BLaER1 treated with 17β-estradiol and CSF1 and Interleukin-3, amounts not matched to agents 10 nM and 100 nM (cell line): Measurements from ENCODE around the gene RASSF5.
A peak's percentile ranks its signal among the peaks of the same experiment; 100 is the strongest.

Source experiments
- H3K27ac ChIP-seq, 11 experiments: shearing (Covaris generic); formaldehyde crosslinking; 2 replicates each; pipeline ENCODE4 v1.8.1; 2022
- H3K27me3 ChIP-seq, 11 experiments: shearing (Covaris generic); formaldehyde crosslinking; 2 replicates each; pipeline ENCODE4 v1.8.1; 2022
- H3K36me3 ChIP-seq, 11 experiments: shearing (Covaris generic); formaldehyde crosslinking; 2 replicates each; pipeline ENCODE4 v1.8.1; 2022
- H3K4me1 ChIP-seq, 10 experiments: shearing (Covaris generic); formaldehyde crosslinking; 2 replicates each; pipeline ENCODE4 v1.8.1; 2022
- H3K4me2 ChIP-seq, 11 experiments: shearing (Covaris generic); formaldehyde crosslinking; 2 replicates each; pipeline ENCODE4 v1.8.1; 2022
- H3K4me3 ChIP-seq, 10 experiments: shearing (Covaris generic); formaldehyde crosslinking; 2 replicates each; pipeline ENCODE4 v1.8.1; 2022
- H3K9ac ChIP-seq, 11 experiments: shearing (Covaris generic); formaldehyde crosslinking; 2 replicates each; pipeline ENCODE4 v1.8.1; 2022
- H3K9me3 ChIP-seq, 11 experiments: shearing (Covaris generic); formaldehyde crosslinking; replicated peaks in 1 of 11; 2 replicates each; pipeline ENCODE4 v1.8.1; 2022
- H4K20me1 ChIP-seq, 11 experiments: shearing (Covaris generic); formaldehyde crosslinking; 2 replicates each; pipeline ENCODE4 v1.8.1; 2022
- Cebpa-rat ChIP-seq, 11 experiments: shearing (Covaris generic); IDR thresholded peaks; 2 replicates each; pipeline ENCODE4 v1.8.1; 2022

Gene RASSF5

GRCh38 chr1:206581571-206581981, 74.2 kb downstream of the RASSF5 start:
- Histone ChIP-seq H3K36me3 (peaks cover 41 to 75% (median 53%) of the 10 kb centered on the region in 11 experiments), H3K9ac (peak overlapping the region in 10 of 11 experiments; percentile 23 to 84 (median 74); a peak in 18 of 22 replicates), H3K4me2 (peak overlapping the region; percentile 87 to 99 (median 96)), H3K4me1 (peaks cover 69 to 74% (median 70%) of the 10 kb centered on the region in 10 experiments), H4K20me1 (peaks cover 17 to 50% (median 43%) of the 10 kb centered on the region in 11 experiments; a peak in 18 of 22 replicates), H3K9me3 (no peaks in the 10 kb centered on the region), H3K27ac (peak overlapping the region; percentile 88 to 97 (median 95); a peak in 21 of 22 replicates), H3K4me3 (peak overlapping the region in 5 of 10 experiments; percentile 7 to 40 (median 19); a peak in 3 of 20 replicates), H3K27me3 (no peaks in the 10 kb centered on the region)
- no peak for TF ChIP-seq Cebpa-rat (IDR thresholded peaks at IDR 0.05)

DNA sequence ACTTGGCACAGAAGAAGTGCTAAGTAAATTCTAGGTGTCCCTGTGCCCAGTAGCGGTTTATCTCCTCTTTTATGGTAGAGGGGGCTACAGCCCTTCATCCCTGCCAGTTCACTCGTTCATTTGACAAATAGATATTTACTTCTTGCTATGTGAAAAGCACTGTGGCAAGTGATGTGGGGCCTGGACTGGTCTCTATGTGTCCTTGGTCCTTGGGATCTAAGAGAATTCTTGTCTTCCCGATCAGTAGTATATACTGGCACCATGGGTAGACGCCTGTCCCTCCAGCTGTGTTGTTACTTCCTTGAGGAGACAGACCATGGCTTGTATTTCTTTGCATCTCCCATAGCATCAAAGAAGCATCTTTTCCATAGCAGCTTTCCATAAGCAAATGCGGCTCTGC, 75.2 kb downstream of the RASSF5 start:
- TF ChIP-seq Cebpa-rat (IDR thresholded peaks at IDR 0.05) = no peak
- H3K27me3 ChIP-seq = no peaks in the 10 kb centered on the region
- H3K9ac ChIP-seq = peak overlapping the region in 6 of 11 experiments; percentile 49 to 84 (median 76); a peak in 9 of 22 replicates
- H3K9me3 ChIP-seq = no peaks in the 10 kb centered on the region
- peak overlapping the region in 8 of 11 experiments; percentile 56 to 96 (median 95); a peak in 16 of 22 replicates for H3K27ac ChIP-seq
- H3K4me3 ChIP-seq = no peak overlapping the region
- H3K4me2 ChIP-seq = peak overlapping the region; percentile 87 to 99 (median 96)
- H4K20me1 ChIP-seq = peaks cover 17 to 59% (median 50%) of the 10 kb centered on the region in 11 experiments; a peak in 18 of 22 replicates
- peaks cover 59 to 65% (median 60%) of the 10 kb centered on the region in 10 experiments for H3K4me1 ChIP-seq
- peaks cover 50 to 75% (median 57%) of the 10 kb centered on the region in 11 experiments for H3K36me3 ChIP-seq

DNA sequence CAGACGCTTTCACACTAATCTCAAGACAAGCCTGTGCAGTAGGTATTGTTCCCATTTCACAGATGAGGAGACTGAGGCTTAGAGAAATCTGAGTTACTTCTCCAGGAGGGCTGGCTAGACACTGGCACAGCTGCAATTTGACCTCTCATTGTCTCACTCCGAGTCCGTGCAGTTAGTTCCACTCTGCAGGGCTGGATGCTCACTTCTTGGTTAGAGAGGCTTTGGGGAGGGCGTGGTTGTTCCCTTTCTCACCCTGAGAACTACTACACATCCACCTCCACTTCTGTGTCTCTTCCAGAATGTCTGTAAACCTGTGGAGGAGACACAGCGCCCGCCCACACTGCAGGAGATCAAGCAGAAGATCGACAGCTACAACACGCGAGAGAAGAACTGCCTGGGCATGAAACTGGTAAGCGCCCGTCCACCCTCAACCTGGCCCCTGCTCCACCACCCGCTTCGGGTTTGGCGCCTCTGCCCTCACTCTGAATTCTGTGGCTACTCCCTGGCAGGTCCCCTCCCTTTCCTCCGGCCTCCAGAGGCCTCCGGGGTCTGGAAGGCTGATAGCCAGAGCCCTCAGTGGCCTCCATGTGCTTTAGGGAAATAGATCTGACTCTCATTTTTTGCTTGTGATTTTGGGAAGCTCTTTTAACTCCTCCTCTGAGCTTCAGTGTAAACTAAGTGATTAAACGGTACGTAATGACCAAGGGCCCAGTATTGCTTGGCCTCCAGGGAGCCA, 75.8 kb downstream of the RASSF5 start:
- H3K27ac ChIP-seq = peak overlapping the region in 10 of 11 experiments; percentile 20 to 96 (median 93); a peak in 19 of 22 replicates
- peaks cover 53 to 59% (median 54%) of the 10 kb centered on the region in 10 experiments for H3K4me1 ChIP-seq
- H3K36me3 ChIP-seq = peaks cover 55 to 77% (median 61%) of the 10 kb centered on the region in 11 experiments
- TF ChIP-seq Cebpa-rat (IDR thresholded peaks at IDR 0.05) = no peak
- peak overlapping the region; percentile 87 to 99 (median 96) for H3K4me2 ChIP-seq
- H4K20me1 ChIP-seq = peaks cover 17 to 65% (median 53%) of the 10 kb centered on the region in 11 experiments; a peak in 18 of 22 replicates
- H3K4me3 ChIP-seq = no peak overlapping the region
- H3K9ac ChIP-seq = peak overlapping the region in 6 of 11 experiments; percentile 16 to 80 (median 58); a peak in 10 of 22 replicates
- H3K27me3 ChIP-seq = no peaks in the 10 kb centered on the region
- H3K9me3 ChIP-seq = no peaks in the 10 kb centered on the region

DNA sequence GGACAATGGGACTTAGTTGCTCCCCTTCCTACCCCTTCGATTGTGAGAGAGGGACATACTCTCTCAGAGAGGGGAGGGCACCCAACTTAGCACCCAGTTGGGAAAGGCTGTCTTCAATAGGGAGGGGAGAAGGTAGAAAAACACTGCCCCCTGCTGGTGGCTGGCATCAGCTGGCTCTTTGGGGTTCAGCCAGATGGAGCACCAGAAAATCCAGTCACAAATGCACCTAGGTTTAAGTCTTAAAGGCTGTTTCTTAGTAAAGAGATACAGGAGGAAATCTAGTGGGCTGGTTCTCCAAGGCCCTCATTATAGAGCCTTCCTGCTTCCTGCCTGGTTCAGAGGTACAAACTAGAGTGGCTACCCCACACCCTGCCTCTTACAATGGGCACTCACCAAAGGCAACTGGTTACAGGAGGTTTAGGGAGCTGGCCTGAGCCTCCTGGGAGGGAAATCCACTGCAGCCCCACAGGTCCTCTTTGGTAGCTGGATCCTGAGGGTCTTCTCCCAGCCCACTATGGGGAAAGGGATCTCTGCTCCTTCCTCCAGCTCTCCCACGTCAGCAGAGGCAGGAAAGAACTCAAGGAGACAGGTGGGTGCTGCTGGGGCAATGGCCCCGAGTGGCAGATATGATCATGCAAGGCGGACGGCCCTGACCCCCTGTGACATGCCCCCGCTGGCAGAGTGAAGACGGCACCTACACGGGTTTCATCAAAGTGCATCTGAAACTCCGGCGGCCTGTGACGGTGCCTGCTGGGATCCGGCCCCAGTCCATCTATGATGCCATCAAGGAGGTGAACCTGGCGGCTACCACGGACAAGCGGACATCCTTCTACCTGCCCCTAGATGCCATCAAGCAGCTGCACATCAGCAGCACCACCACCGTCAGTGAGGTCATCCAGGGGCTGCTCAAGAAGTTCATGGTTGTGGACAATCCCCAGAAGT, 76.6 kb downstream of the RASSF5 start:
- Histone ChIP-seq H4K20me1 (peaks cover 17 to 73% (median 59%) of the 10 kb centered on the region in 11 experiments; a peak in 18 of 22 replicates), H3K9me3 (no peaks in the 10 kb centered on the region), H3K4me1 (peaks cover 45 to 58% (median 46%) of the 10 kb centered on the region in 10 experiments), H3K4me3 (no peak overlapping the region), H3K9ac (peak overlapping the region in 3 of 11 experiments; percentile 28 to 80 (median 72); a peak in 6 of 22 replicates), H3K36me3 (peaks cover 63 to 80% (median 69%) of the 10 kb centered on the region in 11 experiments), H3K27me3 (no peaks in the 10 kb centered on the region), H3K27ac (peak overlapping the region in 8 of 11 experiments; percentile 43 to 96 (median 95); a peak in 12 of 22 replicates), H3K4me2 (peak overlapping the region in 9 of 11 experiments; percentile 87 to 99 (median 96); a peak in 10 of 22 replicates)
- TF ChIP-seq Cebpa-rat (IDR thresholded peaks at IDR 0.05) = no peak

GRCh38 chr1:206584683-206585082, 77.4 kb downstream of the RASSF5 start:
- H3K4me3 ChIP-seq = no peak overlapping the region
- peaks cover 17 to 79% (median 59%) of the 10 kb centered on the region in 11 experiments; a peak in 18 of 22 replicates for H4K20me1 ChIP-seq
- H3K27ac ChIP-seq = peak overlapping the region in 1 of 11 experiments; percentile 2; a peak in 1 of 22 replicates
- peaks cover 38 to 58% (median 40%) of the 10 kb centered on the region in 10 experiments for H3K4me1 ChIP-seq
- TF ChIP-seq Cebpa-rat (IDR thresholded peaks at IDR 0.05) = no peak
- peaks cover 69 to 86% (median 76%) of the 10 kb centered on the region in 11 experiments for H3K36me3 ChIP-seq
- H3K9me3 ChIP-seq = no peaks in the 10 kb centered on the region
- H3K9ac ChIP-seq = peak overlapping the region in 3 of 11 experiments; percentile 5 to 17 (median 8); a peak in 1 of 22 replicates
- no peaks in the 10 kb centered on the region for H3K27me3 ChIP-seq
- H3K4me2 ChIP-seq = no peak overlapping the region

DNA sequence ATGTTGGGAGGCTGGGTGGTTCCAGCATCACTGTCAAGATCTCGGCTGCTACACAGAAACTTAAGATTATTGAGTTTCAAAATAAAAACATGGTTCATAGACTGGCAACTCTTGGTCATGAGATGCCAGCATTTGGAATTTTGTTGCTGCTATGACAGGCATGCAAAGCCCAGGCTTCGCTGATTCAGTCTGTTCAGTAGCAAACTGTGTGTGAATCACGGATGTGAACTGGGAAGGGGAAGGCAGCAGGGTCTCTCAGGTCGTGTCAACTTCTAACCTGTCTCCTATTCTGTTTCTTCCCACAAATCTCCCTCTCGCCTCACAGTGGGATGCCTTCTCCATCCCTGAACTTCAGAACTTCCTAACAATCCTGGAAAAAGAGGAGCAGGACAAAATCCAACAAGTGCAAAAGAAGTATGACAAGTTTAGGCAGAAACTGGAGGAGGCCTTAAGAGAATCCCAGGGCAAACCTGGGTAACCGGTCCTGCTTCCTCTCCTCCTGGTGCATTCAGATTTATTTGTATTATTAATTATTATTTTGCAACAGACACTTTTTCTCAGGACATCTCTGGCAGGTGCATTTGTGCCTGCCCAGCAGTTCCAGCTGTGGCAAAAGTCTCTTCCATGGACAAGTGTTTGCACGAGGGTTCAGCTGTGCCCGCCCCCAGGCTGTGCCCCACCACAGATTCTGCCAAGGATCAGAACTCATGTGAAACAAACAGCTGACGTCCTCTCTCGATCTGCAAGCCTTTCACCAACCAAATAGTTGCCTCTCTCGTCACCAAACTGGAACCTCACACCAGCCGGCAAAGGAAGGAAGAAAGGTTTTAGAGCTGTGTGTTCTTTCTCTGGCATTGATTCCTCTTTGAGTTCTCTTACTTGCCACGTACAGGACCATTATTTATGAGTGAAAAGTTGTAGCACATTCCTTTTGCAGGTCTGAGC, 79.4 kb downstream of the RASSF5 start:
- Histone ChIP-seq H3K9me3 (no peaks in the 10 kb centered on the region), H3K4me2 (no peak overlapping the region)
- no peak for TF ChIP-seq Cebpa-rat (IDR thresholded peaks at IDR 0.05)

DNA sequence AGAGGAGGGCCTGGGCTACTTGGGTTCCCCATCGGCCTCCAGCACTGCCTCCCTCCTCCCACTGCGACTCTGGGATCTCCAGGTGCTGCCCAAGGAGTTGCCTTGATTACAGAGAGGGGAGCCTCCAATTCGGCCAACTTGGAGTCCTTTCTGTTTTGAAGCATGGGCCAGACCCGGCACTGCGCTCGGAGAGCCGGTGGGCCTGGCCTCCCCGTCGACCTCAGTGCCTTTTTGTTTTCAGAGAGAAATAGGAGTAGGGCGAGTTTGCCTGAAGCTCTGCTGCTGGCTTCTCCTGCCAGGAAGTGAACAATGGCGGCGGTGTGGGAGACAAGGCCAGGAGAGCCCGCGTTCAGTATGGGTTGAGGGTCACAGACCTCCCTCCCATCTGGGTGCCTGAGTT, 80.6 kb downstream of the RASSF5 start:
- Histone ChIP-seq H3K9me3 (no peaks in the 10 kb centered on the region), H4K20me1 (peaks cover 12 to 93% (median 46%) of the 10 kb centered on the region in 11 experiments; a peak in 17 of 22 replicates), H3K27me3 (no peaks in the 10 kb centered on the region), H3K27ac (0 out of 22 replicates have a peak overlapping the region, but pooled peaks of 1 of the 11 experiments have one; percentile 13), H3K4me2 (no peak overlapping the region), H3K36me3 (peaks cover 85 to 100% (median 100%) of the 10 kb centered on the region in 11 experiments), H3K4me1 (peaks cover 7 to 38% (median 14%) of the 10 kb centered on the region in 10 experiments), H3K9ac (no peak overlapping the region), H3K4me3 (no peak overlapping the region)
- no peak for TF ChIP-seq Cebpa-rat (IDR thresholded peaks at IDR 0.05)

More for the DNA sequence above, 79.4 kb downstream of the RASSF5 start:
- peaks cover 18 to 49% (median 25%) of the 10 kb centered on the region in 10 experiments for H3K4me1 ChIP-seq
- no peak overlapping the region for H3K4me3 ChIP-seq
- H3K27me3 ChIP-seq = no peaks in the 10 kb centered on the region
- peaks cover 81 to 100% (median 96%) of the 10 kb centered on the region in 11 experiments for H3K36me3 ChIP-seq
- no peak overlapping the region for H3K9ac ChIP-seq
- no peak overlapping the region for H3K27ac ChIP-seq
- H4K20me1 ChIP-seq = peaks cover 17 to 99% (median 56%) of the 10 kb centered on the region in 11 experiments; a peak in 18 of 22 replicates
